Measurements from ENCODE around the gene RALGPS1.

GRCh38 chr9:127244609-127245601 is 330.3 kb downstream of the RALGPS1 start:
- no peak for TF ChIP-seq CTCF (IDR thresholded peaks at IDR 0.05)
- no peak for TF ChIP-seq EP300 (IDR thresholded peaks at IDR 0.05)
- peak; percentile 46 to 86 (median 73) for TF ChIP-seq POLR2AphosphoS5 (IDR thresholded peaks at IDR 0.05)
